IPS-18a (cell line): ENCODE results near the gene NAB2.

ENCODE experiments used
- H3K27ac ChIP-seq: one replicate; pipeline ENCODE4 v1.5.1; 2013; ENCODE audit warnings: low read length
- H3K27me3 ChIP-seq: one replicate; pipeline ENCODE4 v1.6.1; 2013; ENCODE audit warnings: mild to moderate bottlenecking, low read length; ENCODE audit not compliant: control insufficient read depth, insufficient read depth
- H3K36me3 ChIP-seq: one replicate; pipeline ENCODE4 v1.6.1; 2013; ENCODE audit warnings: low read depth, low read length; ENCODE audit not compliant: control insufficient read depth
- H3K4me1 ChIP-seq: one replicate; pipeline ENCODE4 v1.6.1; 2013; ENCODE audit warnings: low read depth, low read length; ENCODE audit not compliant: control insufficient read depth
- H3K4me3 ChIP-seq: one replicate; pipeline ENCODE4 v1.5.1; 2013; ENCODE audit warnings: low read length
- H3K9ac ChIP-seq: one replicate; pipeline ENCODE4 v1.6.1; 2013; ENCODE audit warnings: mild to moderate bottlenecking, low read length, moderate library complexity
- H3K9me3 ChIP-seq: one replicate; pipeline ENCODE4 v1.6.1; 2013; ENCODE audit warnings: low read depth, low read length; ENCODE audit not compliant: control insufficient read depth

Gene NAB2

GRCh38 chr12:57126561-57126960, 37.6 kb downstream of the NAB2 start:
- no peaks in the 10 kb centered on the region for H3K9me3 ChIP-seq
- no peak overlapping the region for H3K9ac ChIP-seq
- no peaks in the 10 kb centered on the region for H3K27me3 ChIP-seq
- no peak overlapping the region for H3K27ac ChIP-seq
- peaks cover 25% of the 10 kb centered on the region for H3K4me1 ChIP-seq
- H3K36me3 ChIP-seq, result no peaks in the 10 kb centered on the region
- H3K4me3 ChIP-seq, result no peak overlapping the region

- Histone ChIP-seq H3K4me3 (peak overlapping the region; percentile 90), H3K27me3 (no peaks in the 10 kb centered on the region)
Measured at GRCh38 chr12:57127101-57127725, 38.3 kb downstream of the NAB2 start.

GRCh38 chr12:57127726-57128518, 39.0 kb downstream of the NAB2 start, which contains the start of gene LRP1:
TSS of gene LRP1 (plus strand) at chr12:57128483. CDS start at chr12:57128965, 482 bp downstream.
- Histone ChIP-seq H3K4me3 (peak within 1 kb of the TSS; percentile 90), H3K36me3 (no peaks in the 10 kb centered on the region), H3K9me3 (no peaks in the 10 kb centered on the region), H3K4me1 (peaks cover 38% of the 10 kb centered on the region), H3K27me3 (no peaks in the 10 kb centered on the region), H3K9ac (peak within 1 kb of the TSS; percentile 91), H3K27ac (peak within 1 kb of the TSS; percentile 93)

More at GRCh38 chr12:57127101-57127725, 38.3 kb downstream of the NAB2 start:
- H3K4me1 ChIP-seq, result peaks cover 31% of the 10 kb centered on the region
- no peaks in the 10 kb centered on the region for H3K9me3 ChIP-seq
- peak overlapping the region; percentile 67 for H3K9ac ChIP-seq
- no peak overlapping the region for H3K27ac ChIP-seq
- no peaks in the 10 kb centered on the region for H3K36me3 ChIP-seq

- Histone ChIP-seq H3K4me1 (peaks cover 44% of the 10 kb centered on the region), H3K27ac (peak overlapping the region; percentile 93), H3K9ac (peak overlapping the region; percentile 91)
Measured at GRCh38 chr12:57128519-57129247, 39.8 kb downstream of the NAB2 start.

GRCh38 chr12:57129321-57129842, 40.5 kb downstream of the NAB2 start:
- no peaks in the 10 kb centered on the region for H3K9me3 ChIP-seq
- no peaks in the 10 kb centered on the region for H3K27me3 ChIP-seq
- H3K9ac ChIP-seq, result peak overlapping the region; percentile 91
- peak overlapping the region; percentile 85 for H3K4me3 ChIP-seq
- H3K36me3 ChIP-seq, result no peaks in the 10 kb centered on the region
- peak overlapping the region; percentile 93 for H3K27ac ChIP-seq
- H3K4me1 ChIP-seq, result peaks cover 50% of the 10 kb centered on the region

More at GRCh38 chr12:57128519-57129247, 39.8 kb downstream of the NAB2 start:
- H3K4me3 ChIP-seq, result peak overlapping the region; percentile 85
- H3K36me3 ChIP-seq, result no peaks in the 10 kb centered on the region
- no peaks in the 10 kb centered on the region for H3K9me3 ChIP-seq
- H3K27me3 ChIP-seq, result no peaks in the 10 kb centered on the region

GRCh38 chr12:57129889-57130288, 41.0 kb downstream of the NAB2 start:
- Histone ChIP-seq H3K4me1 (peaks cover 50% of the 10 kb centered on the region), H3K4me3 (peak overlapping the region; percentile 85), H3K36me3 (no peaks in the 10 kb centered on the region), H3K9me3 (no peaks in the 10 kb centered on the region), H3K9ac (peak overlapping the region; percentile 91), H3K27ac (no peak overlapping the region), H3K27me3 (no peaks in the 10 kb centered on the region)

GRCh38 chr12:57130941-57131340, 42.0 kb downstream of the NAB2 start:
- H3K27ac ChIP-seq, result no peak overlapping the region
- no peaks in the 10 kb centered on the region for H3K27me3 ChIP-seq
- H3K9me3 ChIP-seq, result no peaks in the 10 kb centered on the region
- no peak overlapping the region for H3K9ac ChIP-seq
- H3K4me1 ChIP-seq, result peaks cover 61% of the 10 kb centered on the region
- H3K4me3 ChIP-seq, result no peak overlapping the region
- no peaks in the 10 kb centered on the region for H3K36me3 ChIP-seq

GRCh38 chr12:57131896-57132744, 43.2 kb downstream of the NAB2 start:
- Histone ChIP-seq H3K4me1 (peaks cover 57% of the 10 kb centered on the region), H3K4me3 (no peak overlapping the region), H3K27ac (no peak overlapping the region), H3K36me3 (no peaks in the 10 kb centered on the region), H3K9me3 (no peaks in the 10 kb centered on the region), H3K9ac (no peak overlapping the region), H3K27me3 (no peaks in the 10 kb centered on the region)

GRCh38 chr12:57133013-57133569, 44.2 kb downstream of the NAB2 start:
- no peak overlapping the region for H3K9ac ChIP-seq
- H3K4me3 ChIP-seq, result peak overlapping the region; percentile 10
- H3K4me1 ChIP-seq, result peaks cover 55% of the 10 kb centered on the region
- H3K27me3 ChIP-seq, result no peaks in the 10 kb centered on the region
- no peaks in the 10 kb centered on the region for H3K36me3 ChIP-seq
- no peaks in the 10 kb centered on the region for H3K9me3 ChIP-seq
- H3K27ac ChIP-seq, result peak overlapping the region; percentile 19

GRCh38 chr12:57133916-57134315, 45.0 kb downstream of the NAB2 start:
- H3K27ac ChIP-seq, result no peak overlapping the region
- H3K4me3 ChIP-seq, result no peak overlapping the region
- peaks cover 55% of the 10 kb centered on the region for H3K4me1 ChIP-seq
- H3K9ac ChIP-seq, result no peak overlapping the region
- no peaks in the 10 kb centered on the region for H3K9me3 ChIP-seq
- H3K27me3 ChIP-seq, result no peaks in the 10 kb centered on the region
- peaks cover 6% of the 10 kb centered on the region for H3K36me3 ChIP-seq
